HL-60 (cell line): ENCODE measurements around the gene FABP3.

Source experiments
- DNase-seq, 2 experiments: peaks; one replicate each; pipeline ENCODE4 v3.0.0-alpha.2; 2010 to 2020; ENCODE audit warnings: low read depth in 1 of 2, low spot score in 1 of 2
- H3K27ac ChIP-seq: fragments of 250-450 bp; sonication (Bioruptor Pico); replicated peaks from 2 replicates; pipeline ENCODE4 v1.5.1; 2020; ENCODE audit warnings: mild to moderate bottlenecking, moderate library complexity
- H3K27me3 ChIP-seq: fragments of 250-450 bp; sonication (Bioruptor Pico); 2 replicates; pipeline ENCODE4 v1.5.1; 2021; ENCODE audit warnings: mild to moderate bottlenecking, moderate library complexity; ENCODE audit not compliant: insufficient read depth, poor library complexity, severe bottlenecking
- H3K4me3 ChIP-seq: replicated peaks from 2 replicates; pipeline ENCODE4 v1.5.1; 2011; ENCODE audit warnings: mild to moderate bottlenecking, control low read depth, low read length; ENCODE audit not compliant: insufficient read depth
- CTCF ChIP-seq: IDR thresholded peaks from one replicate; pipeline ENCODE4 v1.5.1; 2011; ENCODE audit warnings: low read length, control low read depth, inconsistent platforms; ENCODE audit not compliant: insufficient read depth
- GABPA ChIP-seq: IDR thresholded peaks from 2 replicates; pipeline ENCODE4 v1.6.1; 2012; ENCODE audit warnings: low read depth
- POLR2AphosphoS5 ChIP-seq: IDR thresholded peaks from 2 replicates; pipeline ENCODE4 v1.6.1; 2012; ENCODE audit warnings: low read depth
- REST ChIP-seq: IDR thresholded peaks from 2 replicates; pipeline ENCODE4 v1.6.1; 2012; ENCODE audit warnings: low read depth; ENCODE audit not compliant: insufficient replicate concordance
- SPI1 ChIP-seq: IDR thresholded peaks from 2 replicates; pipeline ENCODE4 v1.6.1; 2012; ENCODE audit warnings: low read depth, mild to moderate bottlenecking, borderline replicate concordance

Gene FABP3

GRCh38 chr1:31324093-31324492 lies 48.8 kb downstream of the FABP3 start:
- H3K4me3 ChIP-seq = no peak overlapping the region
- no peak overlapping the region for H3K27ac ChIP-seq
- H3K27me3 ChIP-seq = no peaks in the 10 kb centered on the region
- no peak for DNase-seq
- no peak for TF ChIP-seq SPI1
- no peak for TF ChIP-seq POLR2AphosphoS5
- TF ChIP-seq CTCF = no peak
- TF ChIP-seq REST = no peak
- no peak for TF ChIP-seq GABPA

- TF ChIP-seq POLR2AphosphoS5 (no peak), REST (no peak), CTCF (no peak), SPI1 (no peak), GABPA (no peak)
- no peak for DNase-seq
Measured at GRCh38 chr1:31318146-31318545, 54.7 kb downstream of the FABP3 start.

GRCh38 chr1:31315902-31316301 lies 57.0 kb downstream of the FABP3 start:
- no peak for TF ChIP-seq CTCF
- no peak overlapping the region for H3K27ac ChIP-seq
- H3K4me3 ChIP-seq = no peak overlapping the region
- H3K27me3 ChIP-seq = no peaks in the 10 kb centered on the region
- DNase-seq = no peak

More at GRCh38 chr1:31318146-31318545, 54.7 kb downstream of the FABP3 start:
- no peak overlapping the region for H3K4me3 ChIP-seq
- no peak overlapping the region for H3K27ac ChIP-seq
- H3K27me3 ChIP-seq = no peaks in the 10 kb centered on the region
